Natural killer cell (primary cell): Measurements from ENCODE around the gene WDR45. TPM values are rescaled to one million over a fixed set of nuclear protein-coding genes. Genes with fewer than 3 reads are reported as not detected.
A peak's percentile ranks its signal among the peaks of the same experiment; 100 is the strongest.

Source experiments
- ATAC-seq, 3 donors: fragments of 150-1000 bp in 2 of 3; fragments of 200-7000 bp in 1 of 3; cut with Tn5 transposase; 1 replicate in 1 of 3; 2 replicates in 2 of 3; pipeline ENCODE4 v1.10.0; 2021; ENCODE audit warnings: mild to moderate bottlenecking in 2 of 3, moderate library complexity in 2 of 3
- DNase-seq, 2 donors: peaks; one replicate each; pipeline versions ENCODE4 v3.0.0 to v3.0.0-alpha.2; 2013 to 2021; ENCODE audit warnings: mixed read lengths in 1 of 2
- H3K27ac ChIP-seq: one replicate; pipeline ENCODE4 v1.5.1; 2013; ENCODE audit warnings: mild to moderate bottlenecking, low read length
- H3K27me3 ChIP-seq: one replicate; pipeline ENCODE4 v1.6.1; 2013; ENCODE audit warnings: low read length; ENCODE audit not compliant: control insufficient read depth, insufficient read depth
- H3K36me3 ChIP-seq: one replicate; pipeline ENCODE4 v1.6.1; 2013; ENCODE audit warnings: low read length; ENCODE audit not compliant: control insufficient read depth, insufficient read depth
- H3K4me1 ChIP-seq: one replicate; pipeline ENCODE4 v1.6.1; 2013; ENCODE audit warnings: low read length; ENCODE audit not compliant: control insufficient read depth, insufficient read depth
- H3K4me3 ChIP-seq: one replicate; pipeline ENCODE4 v1.5.1; 2013; ENCODE audit warnings: low read length
- H3K9me3 ChIP-seq: one replicate; pipeline ENCODE4 v1.6.1; 2013; ENCODE audit warnings: low read length; ENCODE audit not compliant: control insufficient read depth, insufficient read depth
- H3K27ac Mint-ChIP-seq, 2 donors: one replicate each; pipeline ENCODE4 v1.8.0; 2022; ENCODE audit warnings: mild to moderate bottlenecking in 2 of 2, mixed read lengths in 2 of 2, moderate library complexity in 1 of 2
- H3K27me3 Mint-ChIP-seq, 2 donors: one replicate each; pipeline ENCODE4 v1.8.0; 2022; ENCODE audit warnings: low read depth in 2 of 2, mixed read lengths in 2 of 2
- H3K36me3 Mint-ChIP-seq: one replicate; pipeline ENCODE4 v1.8.0; 2022; ENCODE audit warnings: mixed read lengths
- H3K4me1 Mint-ChIP-seq, 2 donors: one replicate each; pipeline ENCODE4 v1.8.0; 2022; ENCODE audit warnings: mixed read lengths in 2 of 2
- H3K4me3 Mint-ChIP-seq: one replicate; pipeline ENCODE4 v1.8.0; 2022; ENCODE audit warnings: mild to moderate bottlenecking, moderate library complexity, mixed read lengths
- H3K9me3 Mint-ChIP-seq, 2 donors: one replicate each; pipeline ENCODE4 v1.8.0; 2022; ENCODE audit warnings: mixed read lengths in 2 of 2
- CTCF ChIP-seq: fragments of 200-600 bp; IDR thresholded peaks from one replicate; pipeline ENCODE4 v1.8.0; 2022; ENCODE audit warnings: antibody characterized with exemption
- WGBS: methylation state at CpG from one replicate; pipeline ENCODE4 v1.1.7; 2013; ENCODE audit warnings: missing lambda C conversion rate; ENCODE audit not compliant: insufficient coverage; 5-methylcytosine and 5-hydroxymethylcytosine counted together
- intact Hi-C: fragments of 100-400 bp; cut with micrococcal nuclease; formaldehyde crosslinking; loops from one replicate; pipeline ENCODE4 v1.14.2; 2022
- total RNA-seq, 4 donors: library from RNA; stranded (reverse); fragments of 120-200 nt in 1 of 4; gene quantifications; one replicate each; pipeline versions ENCODE4 v1.2.3 to v1.2.4, GENCODE V29; 2013 to 2022

Gene WDR45
- total RNA-seq, 3 donors from 2014 or later (not counting 1 experiment from before 2014, with no cell fraction given), result 116 to 142 (median 134) TPM

- Mint-ChIP-seq H3K4me1 (peaks cover 7 to 14% of the 10 kb centered on the region in 2 donors), H3K27me3 (no peaks in the 10 kb centered on the region), H3K27ac (no peak overlapping the region), H3K4me3 (peak overlapping the region; percentile 1), H3K9me3 (no peaks in the 10 kb centered on the region), H3K36me3 (no peaks in the 10 kb centered on the region)
- H3K4me1 ChIP-seq, result peaks cover 11% of the 10 kb centered on the region
- DNase-seq (no peak), ATAC-seq (no peak)
- TF ChIP-seq CTCF, result no peak
- no peaks in the 10 kb centered on the region for H3K36me3 ChIP-seq
- no peak overlapping the region for H3K27ac ChIP-seq
- no peaks in the 10 kb centered on the region for H3K27me3 ChIP-seq
- H3K4me3 ChIP-seq, result no peak overlapping the region
- WGBS, result 93% methylated on average over 4 of the region's 4 CpGs
- H3K9me3 ChIP-seq, result no peaks in the 10 kb centered on the region
- intact Hi-C loops, result no loop called here
Measured at GRCh38 chrX:49082271-49082871, 2.7 kb upstream of the WDR45 start.

GRCh38 chrX:49077941-49078340 lies 1.7 kb downstream of the WDR45 start:
- intact Hi-C loops, result no loop called here
- no peak for TF ChIP-seq CTCF

GRCh38 chrX:49075347-49075746 lies 4.3 kb downstream of the WDR45 start:
- no peaks in the 10 kb centered on the region for H3K27me3 Mint-ChIP-seq
- Histone ChIP-seq H3K4me1 (peaks cover 31% of the 10 kb centered on the region), H3K27ac (no peak overlapping the region), H3K9me3 (no peaks in the 10 kb centered on the region), H3K36me3 (peaks cover 8% of the 10 kb centered on the region), H3K27me3 (no peaks in the 10 kb centered on the region), H3K4me3 (no peak overlapping the region)
- no peaks in the 10 kb centered on the region for H3K36me3 Mint-ChIP-seq
- H3K4me1 Mint-ChIP-seq, result peaks cover 18 to 27% of the 10 kb centered on the region in 2 donors
- H3K9me3 Mint-ChIP-seq, result no peaks in the 10 kb centered on the region
- H3K4me3 Mint-ChIP-seq, result no peak overlapping the region
- WGBS, result 96% methylated on average over 11 of the region's 13 CpGs
- no peak for ATAC-seq
- DNase-seq, result no peak
- TF ChIP-seq CTCF, result no peak
- intact Hi-C loops, result loop anchor here (2.0 kb wide), 1 partner anchor 25 kb away; no protein-coding TSS in a partner anchor
- no peak overlapping the region for H3K27ac Mint-ChIP-seq

More at GRCh38 chrX:49077941-49078340, 1.7 kb downstream of the WDR45 start:
- peaks cover 26% of the 10 kb centered on the region for H3K4me1 ChIP-seq
- ATAC-seq, result no peak
- no peaks in the 10 kb centered on the region for H3K9me3 ChIP-seq
- no peaks in the 10 kb centered on the region for H3K9me3 Mint-ChIP-seq
- H3K36me3 Mint-ChIP-seq, result no peaks in the 10 kb centered on the region
- H3K36me3 ChIP-seq, result peaks cover 8% of the 10 kb centered on the region
- no peak for DNase-seq
- no peaks in the 10 kb centered on the region for H3K27me3 Mint-ChIP-seq
- H3K27me3 ChIP-seq, result no peaks in the 10 kb centered on the region
- H3K4me1 Mint-ChIP-seq, result peaks cover 14 to 23% of the 10 kb centered on the region in 2 donors
- 90% methylated on average over 4 of the region's 5 CpGs for WGBS
- peak overlapping the region; percentile 90 to 99 for H3K27ac Mint-ChIP-seq
- H3K27ac ChIP-seq, result no peak overlapping the region
- H3K4me3 ChIP-seq, result no peak overlapping the region
- H3K4me3 Mint-ChIP-seq, result no peak overlapping the region
